HuH-7.5 (cell line): ENCODE data around the gene CTNNA2.

ENCODE experiments used
- DNase-seq: peaks from one replicate; pipeline ENCODE4 v3.0.0; 2011; ENCODE audit warnings: low spot score

CTNNA2 gene

GRCh38 chr2:80328159-80328571 is 815.3 kb downstream of the CTNNA2 start:
- DNase-seq, result no peak

- DNase-seq, result no peak
These were observed 816.6 kb downstream of the CTNNA2 start for GRCh38 chr2:80329491-80329890.

GRCh38 chr2:80330527-80331450 is 817.9 kb downstream of the CTNNA2 start:
- DNase-seq, result no peak

- no peak for DNase-seq
These were observed 821.0 kb downstream of the CTNNA2 start for GRCh38 chr2:80333886-80334285.

GRCh38 chr2:80335411-80335810 is 822.6 kb downstream of the CTNNA2 start:
- DNase-seq, result no peak

DNA sequence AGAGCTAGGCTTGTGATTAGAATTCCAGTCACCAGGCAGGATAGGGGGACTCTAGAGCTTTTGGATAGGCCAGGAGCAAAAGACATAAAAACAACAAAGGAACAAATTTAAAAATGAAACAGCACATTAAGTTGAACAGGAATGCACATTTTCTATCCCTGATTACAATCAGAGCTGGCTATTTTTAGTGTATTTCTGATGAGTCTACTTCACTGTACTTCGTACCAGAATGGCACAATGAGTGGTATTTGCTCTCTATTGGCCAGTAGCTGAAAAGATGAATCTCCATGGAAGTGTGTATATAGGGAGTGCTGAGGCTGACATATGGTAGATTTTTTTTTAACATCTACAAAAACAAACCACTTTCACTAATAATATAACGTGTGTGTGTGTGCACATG is 825.9 kb downstream of the CTNNA2 start:
- DNase-seq, result no peak

DNA sequence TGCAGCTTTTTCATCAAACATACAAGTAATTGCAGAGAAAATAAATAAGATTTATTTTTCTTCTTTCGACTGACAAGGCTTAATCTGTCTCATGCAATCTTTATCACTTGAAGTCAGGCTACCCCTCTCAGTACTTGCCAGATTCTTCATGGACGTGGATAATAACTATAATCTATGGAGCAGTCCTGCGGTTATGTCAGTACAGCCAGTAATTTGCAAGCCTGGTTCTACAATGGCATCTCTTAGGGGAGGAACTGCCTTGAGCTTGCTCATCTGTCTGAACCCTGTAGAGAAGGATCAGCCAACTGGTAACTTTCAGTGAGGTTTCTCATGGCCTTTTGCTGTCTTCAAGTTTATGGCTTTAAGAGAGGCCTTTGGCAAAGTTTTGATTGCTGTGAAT is 827.2 kb downstream of the CTNNA2 start:
- DNase-seq, result no peak

- no peak for DNase-seq
These were observed 835.2 kb downstream of the CTNNA2 start for GRCh38 chr2:80348078-80348477.

- DNase-seq, result no peak
These were observed 836.1 kb downstream of the CTNNA2 start for GRCh38 chr2:80348953-80349352.

DNA sequence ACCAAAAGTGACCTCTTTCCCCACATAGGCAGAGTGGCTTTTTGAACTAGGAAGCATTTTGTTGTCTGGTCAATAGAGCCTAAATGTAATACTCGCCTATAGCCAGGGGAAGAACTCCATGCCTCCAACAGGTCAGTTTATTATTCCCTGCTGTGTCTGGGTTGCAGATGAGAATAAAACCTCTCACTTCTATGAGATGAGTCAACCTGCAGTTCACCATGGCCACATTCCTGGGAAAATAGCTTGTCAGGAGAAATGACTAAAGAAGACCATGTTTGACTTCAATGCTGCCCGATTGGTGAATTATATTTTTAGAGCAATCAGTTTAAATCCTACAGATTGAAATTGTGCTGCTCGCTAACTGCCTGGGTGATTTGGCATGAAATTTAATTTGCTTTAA is 838.4 kb downstream of the CTNNA2 start:
- no peak for DNase-seq

DNA sequence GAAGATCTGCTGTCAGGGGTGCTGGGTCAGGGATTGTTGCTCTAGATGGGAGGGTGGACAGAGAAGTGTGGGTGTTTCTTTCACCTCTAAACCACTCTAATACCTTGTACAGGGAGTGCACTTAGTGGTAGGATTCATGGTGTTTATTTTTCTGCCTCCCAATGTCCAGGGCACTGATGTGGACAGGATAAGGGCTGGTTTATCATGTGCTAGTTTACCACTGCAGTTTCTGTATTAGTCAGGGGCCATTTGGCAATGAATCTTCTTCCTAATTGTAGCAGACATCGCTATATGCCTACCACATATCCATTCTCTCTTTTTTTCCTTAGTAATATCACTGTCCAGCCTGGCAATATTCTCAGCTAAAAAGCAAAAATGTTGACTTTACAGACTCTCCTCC is 842.0 kb downstream of the CTNNA2 start:
- DNase-seq, result no peak

- DNase-seq, result no peak
These were observed 849.1 kb downstream of the CTNNA2 start for GRCh38 chr2:80361904-80362303.

DNA sequence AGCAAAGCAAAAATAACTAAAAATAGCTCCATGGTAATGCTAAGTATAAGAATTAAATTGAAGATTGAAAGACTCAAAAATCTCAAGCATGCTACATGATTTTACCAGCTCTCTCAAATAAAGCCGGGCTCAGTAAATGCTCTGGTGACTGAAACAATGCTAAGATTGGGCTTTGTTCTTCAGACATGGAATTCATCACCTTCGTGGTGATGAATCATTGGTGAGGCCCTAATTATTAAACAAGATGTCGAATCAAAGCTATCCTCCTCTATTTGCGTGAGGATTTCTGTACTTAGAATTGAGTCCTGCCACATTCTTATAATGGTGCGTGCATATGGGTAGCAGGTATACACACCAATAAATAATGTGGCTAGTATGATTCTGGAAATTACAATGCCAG is 850.5 kb downstream of the CTNNA2 start:
- DNase-seq, result no peak

GRCh38 chr2:80363791-80364349 is 851.0 kb downstream of the CTNNA2 start:
- DNase-seq, result no peak

DNA sequence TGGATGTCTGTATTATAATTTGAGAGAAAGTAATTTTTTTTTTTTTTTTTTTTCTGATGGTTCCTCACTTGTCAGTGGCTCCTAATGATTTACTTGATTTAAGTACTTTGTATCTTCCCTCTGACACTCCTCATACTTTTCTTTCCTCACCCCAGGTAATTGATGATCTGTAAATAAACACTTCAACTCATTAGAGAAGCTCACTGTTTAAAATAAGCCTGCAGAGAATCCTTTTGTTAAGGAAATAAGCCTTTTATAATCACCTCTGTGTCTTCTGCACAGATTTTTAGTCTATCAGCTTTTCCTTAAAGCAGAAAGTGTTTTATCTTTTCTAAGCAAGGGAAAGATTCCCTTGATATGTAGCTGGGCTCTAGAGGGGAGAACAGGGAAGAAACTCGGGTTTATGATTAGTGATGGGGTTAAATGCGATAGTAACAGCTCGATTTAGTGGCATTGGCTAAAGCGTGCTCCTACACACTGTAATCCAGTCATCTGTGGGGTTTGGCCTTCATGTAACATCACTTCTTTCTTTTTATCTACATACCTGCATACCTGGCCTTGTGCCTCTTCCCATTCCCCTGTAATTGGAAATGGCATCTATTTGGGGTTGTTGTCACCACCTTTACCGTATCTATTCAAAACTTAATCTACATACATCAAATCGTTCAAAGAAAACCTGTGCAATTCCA is 851.8 kb downstream of the CTNNA2 start:
- no peak for DNase-seq

DNA sequence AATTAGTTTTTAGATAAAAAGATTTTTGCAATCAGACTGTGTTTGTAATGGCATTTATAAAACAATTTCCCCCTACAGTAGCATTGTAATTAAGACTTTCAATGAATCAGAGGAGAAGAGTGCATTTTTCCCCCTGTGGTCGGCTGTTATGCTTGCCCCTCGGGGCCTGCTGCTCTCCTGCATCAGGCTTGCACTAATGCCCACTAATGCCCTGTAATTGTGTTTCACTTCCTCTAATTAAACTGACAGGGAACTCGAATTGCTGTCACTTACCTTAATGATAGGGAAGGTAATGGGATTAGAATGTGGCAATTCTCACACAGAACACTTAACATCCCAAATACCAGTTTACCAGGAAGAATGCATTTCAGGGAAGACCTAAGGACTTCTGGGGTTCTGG is 852.9 kb downstream of the CTNNA2 start:
- no peak for DNase-seq

DNA sequence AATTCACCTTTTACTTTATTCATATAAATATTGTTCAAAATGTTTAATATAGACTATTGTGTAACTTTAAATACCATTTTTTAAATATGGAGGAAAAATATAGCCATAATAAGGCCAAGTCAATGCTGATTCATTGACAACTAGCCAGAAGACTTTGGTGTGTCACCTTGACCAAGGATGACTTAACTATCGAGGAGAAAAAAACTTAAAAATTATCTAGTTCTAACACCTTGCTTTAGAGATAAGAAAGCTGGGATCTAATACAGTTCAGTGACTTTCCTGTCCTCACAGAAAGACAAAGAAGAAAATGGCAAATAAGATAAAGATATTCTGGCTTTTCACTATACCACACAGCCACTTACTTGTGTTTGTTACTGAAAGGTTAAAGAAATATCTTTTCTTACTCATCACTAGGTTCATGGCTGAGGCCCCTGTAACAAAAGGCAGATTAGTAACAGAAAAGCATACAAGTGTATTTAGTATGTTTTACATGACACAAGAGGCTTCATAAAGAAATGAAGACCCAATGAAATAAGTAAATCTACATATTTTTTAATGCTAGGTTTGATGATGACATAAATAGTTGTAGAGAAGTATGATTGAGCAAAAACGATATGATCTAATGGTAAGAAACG is 857.6 kb downstream of the CTNNA2 start:
- DNase-seq, result no peak

DNA sequence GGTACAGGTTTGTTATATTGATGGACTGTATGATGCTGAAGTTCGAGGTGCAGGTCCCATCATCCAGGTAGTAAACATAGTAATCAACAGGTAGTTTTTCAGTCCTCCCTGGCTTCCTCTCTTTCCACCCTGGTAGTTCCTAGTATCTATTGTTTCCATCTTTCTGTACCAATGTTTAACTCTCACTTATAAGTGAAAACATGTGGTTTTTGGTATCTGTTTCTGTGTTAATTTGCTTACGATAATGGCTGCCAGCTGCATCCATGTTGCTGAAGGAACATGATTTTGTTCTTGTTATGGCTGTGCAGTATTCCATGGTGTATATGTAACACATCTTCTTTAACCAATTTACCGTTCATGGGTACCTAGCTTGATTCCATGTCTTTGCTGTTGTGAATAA is 861.3 kb downstream of the CTNNA2 start:
- no peak for DNase-seq

GRCh38 chr2:80377071-80377470 is 864.2 kb downstream of the CTNNA2 start:
- no peak for DNase-seq

GRCh38 chr2:80380736-80381135 is 867.9 kb downstream of the CTNNA2 start:
- DNase-seq, result no peak

DNA sequence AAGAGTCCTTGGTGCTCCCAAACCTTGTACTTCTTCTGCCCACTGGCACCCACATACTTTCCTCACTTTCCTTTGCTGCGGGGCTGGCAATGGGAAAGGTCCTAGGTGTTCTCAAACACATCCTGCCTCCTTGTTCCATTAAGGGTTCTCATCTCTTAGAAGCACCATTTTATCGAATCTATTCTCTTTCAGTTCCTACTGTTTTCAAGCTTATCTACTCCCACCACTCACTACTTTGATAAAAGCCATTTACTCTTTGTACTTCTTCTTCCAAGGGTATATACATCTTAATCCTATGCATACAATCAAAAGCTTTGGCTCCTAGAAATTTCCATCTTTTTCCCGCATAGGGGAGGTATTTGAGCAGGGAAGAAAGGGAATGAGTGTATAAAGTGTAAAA is 868.8 kb downstream of the CTNNA2 start:
- no peak for DNase-seq

GRCh38 chr2:80392441-80392840 is 879.6 kb downstream of the CTNNA2 start:
- no peak for DNase-seq

GRCh38 chr2:80393991-80394390 is 881.1 kb downstream of the CTNNA2 start:
- no peak for DNase-seq
